ENCODE measurements around the gene PARN. TPM values are rescaled to one million over a fixed set of nuclear protein-coding genes. Genes with fewer than 3 reads are reported as not detected.
A peak's percentile ranks its signal among the peaks of the same experiment; 100 is the strongest.

Gene PARN
- total RNA-seq = 10 to 100 TPM; 33.6 to 44.4 TPM
- polyA plus RNA-seq = 10 to 100 TPM; 12.3 to 16.7 TPM
- long read RNA-seq, donor 1, partial matches to known transcripts = 23 of 24 reads
- long read RNA-seq, donor 1, other reads (novel, unspliced or antisense) = 0 of 24 reads
- long read RNA-seq, donor 2 = 0 reads
- long read RNA-seq, donor 3 = 0 reads
- long read RNA-seq, donor 4 = 0 reads
- long read RNA-seq, donor 5, partial matches to known transcripts = 0 of 1 reads
- long read RNA-seq, donor 5, other reads (novel, unspliced or antisense) = 0 of 1 reads

GRCh38 chr16:14629919-14630619, at the start of gene PARN:
PARN (minus strand) TSS chr16:14630260; CDS start chr16:14630125, 135 bp downstream.
- peak; percentile 83 for ATAC-seq (ENCODE audit: insufficient read depth, low FRiP score)
- H3K4me1 ChIP-seq (ENCODE audit: control insufficient read depth in 5 of 5, insufficient read depth in 5 of 5, low read length in 5 of 5) = peaks cover 6 to 21% (median 15%) of the 10 kb centered on the region in 5 donors
- peaks cover 5 to 16% (median 9%) of the 10 kb centered on the region in 4 donors for H3K36me3 ChIP-seq (ENCODE audit: control insufficient read depth in 4 of 4, insufficient read depth in 4 of 4, low read length in 4 of 4)
- H3K9ac ChIP-seq (ENCODE audit: insufficient read depth in 1 of 2, low read length in 2 of 2) = peak within 1 kb of the TSS; percentile 86 to 93
- no peak for TF ChIP-seq CTCF (IDR thresholded peaks at IDR 0.05; ENCODE audit: control extremely low read depth, extremely low read depth)
- H3K4me3 ChIP-seq = peak within 1 kb of the TSS; percentile 87
- H3K9me3 ChIP-seq (ENCODE audit: control insufficient read depth in 4 of 4, insufficient read depth in 3 of 4, low read length in 3 of 4) = no peaks in the 10 kb centered on the region
- WGBS, 2 donors = 1% methylated on average over 49 to 51 of the region's 51 CpGs
- peak within 1 kb of the TSS; percentile 97 to 99 for H3K27ac ChIP-seq (ENCODE audit: low read depth in 1 of 2, low read length in 1 of 2)
- H3K27me3 ChIP-seq (ENCODE audit: control insufficient read depth in 3 of 3, insufficient read depth in 3 of 3, low read length in 2 of 3) = no peaks in the 10 kb centered on the region
- DNase-seq = peak; percentile 97 to 98 (median 97)

GRCh38 chr16:14678748-14679497, 48.9 kb upstream of the PARN start:
- no peaks in the 10 kb centered on the region for H3K36me3 ChIP-seq (ENCODE audit: control insufficient read depth in 4 of 4, insufficient read depth in 4 of 4, low read length in 4 of 4)
- no peak for DNase-seq
- no peak for TF ChIP-seq CTCF (IDR thresholded peaks at IDR 0.05; ENCODE audit: control extremely low read depth, extremely low read depth)
- H3K4me1 ChIP-seq (ENCODE audit: control insufficient read depth in 5 of 5, insufficient read depth in 5 of 5, low read length in 5 of 5) = no peaks in the 10 kb centered on the region
- no peak for ATAC-seq (ENCODE audit: insufficient read depth, low FRiP score)
- no peaks in the 10 kb centered on the region for H3K27me3 ChIP-seq (ENCODE audit: control insufficient read depth in 3 of 3, insufficient read depth in 3 of 3, low read length in 2 of 3)
- no peaks in the 10 kb centered on the region for H3K9me3 ChIP-seq (ENCODE audit: control insufficient read depth in 4 of 4, insufficient read depth in 3 of 4, low read length in 3 of 4)
- no peak overlapping the region for H3K4me3 ChIP-seq
- 81 to 88% methylated on average over 11 of the region's 11 CpGs for WGBS, 2 donors
- H3K27ac ChIP-seq (ENCODE audit: low read depth in 1 of 2, low read length in 1 of 2) = no peak overlapping the region
- H3K9ac ChIP-seq (ENCODE audit: insufficient read depth in 1 of 2, low read length in 2 of 2) = no peak overlapping the region

- ATAC-seq (ENCODE audit: insufficient read depth, low FRiP score) = no peak
- Histone ChIP-seq H3K9ac (ENCODE audit: insufficient read depth in 1 of 2, low read length in 2 of 2) (no peak overlapping the region), H3K27me3 (ENCODE audit: control insufficient read depth in 3 of 3, insufficient read depth in 3 of 3, low read length in 2 of 3) (no peaks in the 10 kb centered on the region), H3K4me1 (ENCODE audit: control insufficient read depth in 5 of 5, insufficient read depth in 5 of 5, low read length in 5 of 5) (no peaks in the 10 kb centered on the region), H3K9me3 (ENCODE audit: control insufficient read depth in 4 of 4, insufficient read depth in 3 of 4, low read length in 3 of 4) (no peaks in the 10 kb centered on the region), H3K36me3 (ENCODE audit: control insufficient read depth in 4 of 4, insufficient read depth in 4 of 4, low read length in 4 of 4) (no peaks in the 10 kb centered on the region), H3K4me3 (no peak overlapping the region), H3K27ac (ENCODE audit: low read depth in 1 of 2, low read length in 1 of 2) (no peak overlapping the region)
- WGBS, 2 donors = 94 to 95% methylated on average over 5 of the region's 5 CpGs
- no peak for DNase-seq
- TF ChIP-seq CTCF (IDR thresholded peaks at IDR 0.05; ENCODE audit: control extremely low read depth, extremely low read depth) = no peak
These were observed 47.6 kb upstream of the PARN start for GRCh38 chr16:14677627-14678026.

Measured in lung (tissue), 16 donors.